GM21390 (cell line): ENCODE data around the gene SCT.

Source experiments
- ATAC-seq: cut with Tn5 transposase; IDR thresholded peaks from one replicate; pipeline ENCODE4 v1.9.1; 2021; ENCODE audit not compliant: unreplicated experiment

The SCT gene

GRCh38 chr11:643849-644738 is 17.1 kb upstream of the SCT start:
- ATAC-seq = no peak

- ATAC-seq = no peak
Measured at GRCh38 chr11:643366-643765, 16.4 kb upstream of the SCT start.

- no peak for ATAC-seq
Measured at GRCh38 chr11:641806-642370, 14.9 kb upstream of the SCT start.

- ATAC-seq = no peak
Measured at GRCh38 chr11:640021-640706, 13.2 kb upstream of the SCT start.

- no peak for ATAC-seq
Measured at GRCh38 chr11:639332-639955, 12.5 kb upstream of the SCT start.

- ATAC-seq = no peak
Measured at GRCh38 chr11:638631-639331, 11.8 kb upstream of the SCT start.

- no peak for ATAC-seq
Measured at GRCh38 chr11:637593-638521, 10.9 kb upstream of the SCT start.

GRCh38 chr11:637333-637592 is 10.3 kb upstream of the SCT start:
- no peak for ATAC-seq

GRCh38 chr11:636511-637332 is 9.7 kb upstream of the SCT start, which contains the start of gene DRD4:
DRD4 (plus strand) TSS chr11:637269; CDS start chr11:637305, 36 bp downstream.
- ATAC-seq = no peak

GRCh38 chr11:635945-636510 is 9.0 kb upstream of the SCT start:
- ATAC-seq = no peak

GRCh38 chr11:630871-631270 is 3.9 kb upstream of the SCT start:
- no peak for ATAC-seq

GRCh38 chr11:629237-629583 is 2.2 kb upstream of the SCT start:
- ATAC-seq = no peak

GRCh38 chr11:628056-628455 is 1.1 kb upstream of the SCT start:
- no peak for ATAC-seq

GRCh38 chr11:627308-627576 is 261 bp upstream of the SCT start:
- no peak for ATAC-seq

- ATAC-seq = no peak
Measured at GRCh38 chr11:625636-626268, 1.2 kb downstream of the SCT start.

- no peak for ATAC-seq
Measured at GRCh38 chr11:624705-625635, 2.0 kb downstream of the SCT start, which contains the start of gene CDHR5. CDHR5 (minus strand) TSS chr11:624955; CDS start chr11:624902, 53 bp downstream.

GRCh38 chr11:623999-624704 is 2.8 kb downstream of the SCT start:
- ATAC-seq = no peak
